NAMALWA (cell line): ENCODE measurements around the gene CEP57L1.
"Not testable (repeated sequence)": the region's sequence is repeated elsewhere in the genome, so short reads cannot be mapped to it uniquely, and the experiment has no call there.

Source experiments
- DNase-seq: peaks from one replicate; pipeline ENCODE4 v3.0.0-alpha.2; 2015; ENCODE audit warnings: low spot score

CEP57L1 gene

GRCh38 chr6:109074133-109074415 is 21.2 kb upstream of the CEP57L1 start:
- DNase-seq: no peak

GRCh38 chr6:109075934-109076333 is 19.4 kb upstream of the CEP57L1 start:
- DNase-seq: no peak

GRCh38 chr6:109076377-109076776 is 18.9 kb upstream of the CEP57L1 start:
- no peak for DNase-seq

- DNase-seq: peak; percentile 94
These were observed 15.3 kb upstream of the CEP57L1 start for GRCh38 chr6:109079981-109080380.

GRCh38 chr6:109081026-109081425 is 14.3 kb upstream of the CEP57L1 start:
- no peak for DNase-seq

- peak; percentile 39 for DNase-seq
These were observed 13.7 kb upstream of the CEP57L1 start for GRCh38 chr6:109081516-109082187.

GRCh38 chr6:109082188-109082577 is 13.1 kb upstream of the CEP57L1 start:
- peak; percentile 69 for DNase-seq

GRCh38 chr6:109083657-109084056 is 11.7 kb upstream of the CEP57L1 start:
- peak; percentile 75 for DNase-seq

GRCh38 chr6:109084146-109084545 is 11.2 kb upstream of the CEP57L1 start:
- not testable (repeated sequence) for DNase-seq

GRCh38 chr6:109087661-109088264 is 7.5 kb upstream of the CEP57L1 start:
- no peak for DNase-seq

- DNase-seq: no peak
These were observed 6.3 kb upstream of the CEP57L1 start for GRCh38 chr6:109088995-109089394.

- no peak for DNase-seq
These were observed 3.8 kb upstream of the CEP57L1 start for GRCh38 chr6:109091314-109092024.

GRCh38 chr6:109092074-109092473 is 3.2 kb upstream of the CEP57L1 start:
- DNase-seq: no peak

GRCh38 chr6:109093732-109094415 is 1.4 kb upstream of the CEP57L1 start:
- peak; percentile 61 for DNase-seq

- peak; percentile 97 for DNase-seq
These were observed 781 bp upstream of the CEP57L1 start, which contains the start of gene SESN1 for GRCh38 chr6:109094416-109095035. TSS of gene SESN1 (minus strand) at chr6:109094846. CDS start at chr6:109094073, 773 bp downstream.

GRCh38 chr6:109095835-109096084 is 453 bp downstream of the CEP57L1 start:
- DNase-seq: no peak

- DNase-seq: no peak
These were observed 901 bp downstream of the CEP57L1 start for GRCh38 chr6:109096208-109096607.

GRCh38 chr6:109097661-109098060 is 2.4 kb downstream of the CEP57L1 start:
- no peak for DNase-seq

GRCh38 chr6:109102762-109103161 is 7.5 kb downstream of the CEP57L1 start:
- no peak for DNase-seq

GRCh38 chr6:109103942-109104341 is 8.6 kb downstream of the CEP57L1 start:
- no peak for DNase-seq

GRCh38 chr6:109104512-109104911 is 9.2 kb downstream of the CEP57L1 start:
- DNase-seq: no peak

GRCh38 chr6:109105681-109106080 is 10.4 kb downstream of the CEP57L1 start:
- no peak for DNase-seq

- not testable (repeated sequence) for DNase-seq
These were observed 14.4 kb downstream of the CEP57L1 start for GRCh38 chr6:109109663-109110062.
